Astrocyte of the spinal cord (primary cell): ENCODE measurements around the gene PRKG1.
A peak's percentile ranks its signal among the peaks of the same experiment; 100 is the strongest.

Source experiments
- DNase-seq: peaks from one replicate; pipeline ENCODE4 v3.0.0; 2011; ENCODE audit warnings: low read depth, low spot score
- H3K4me3 ChIP-seq: 2 replicates; pipeline ENCODE4 v1.5.1; 2011; ENCODE audit warnings: low read depth, mild to moderate bottlenecking, low read length, moderate library complexity
- in situ Hi-C: cut with HindIII; loops from 2 replicates; pipeline ENCODE4 v1.10.0; 2017; ENCODE audit warnings: low sequenced_read_pairs
- TF ChIP-seq, protein P1 (sequence below): IDR thresholded peaks from 2 replicates; pipeline ENCODE4 v1.5.1; 2012; ENCODE audit warnings: low read depth, mild to moderate bottlenecking, low read length, inconsistent platforms

The PRKG1 gene

DNA sequence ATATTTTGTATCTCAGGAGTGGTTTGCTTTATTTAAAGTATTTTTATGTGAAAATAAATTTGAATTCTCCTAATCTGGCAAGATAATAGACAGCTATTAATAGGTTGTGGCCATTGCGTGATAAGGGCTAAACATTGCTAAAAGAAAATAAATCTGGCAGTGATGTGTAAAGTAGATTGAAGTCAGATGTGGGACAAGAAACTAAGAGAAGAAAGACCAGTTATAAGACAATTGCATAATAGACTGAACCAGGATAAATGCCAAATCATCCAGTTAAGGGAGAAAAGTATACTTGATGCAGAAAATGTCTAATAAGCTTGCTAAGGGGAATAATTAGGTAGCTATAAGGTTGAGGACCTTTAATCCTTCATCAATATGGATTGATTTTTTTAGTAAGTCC is 822.6 kb downstream of the PRKG1 start:
- H3K4me3 ChIP-seq, result no peak overlapping the region
- TF ChIP-seq, protein P1, sequence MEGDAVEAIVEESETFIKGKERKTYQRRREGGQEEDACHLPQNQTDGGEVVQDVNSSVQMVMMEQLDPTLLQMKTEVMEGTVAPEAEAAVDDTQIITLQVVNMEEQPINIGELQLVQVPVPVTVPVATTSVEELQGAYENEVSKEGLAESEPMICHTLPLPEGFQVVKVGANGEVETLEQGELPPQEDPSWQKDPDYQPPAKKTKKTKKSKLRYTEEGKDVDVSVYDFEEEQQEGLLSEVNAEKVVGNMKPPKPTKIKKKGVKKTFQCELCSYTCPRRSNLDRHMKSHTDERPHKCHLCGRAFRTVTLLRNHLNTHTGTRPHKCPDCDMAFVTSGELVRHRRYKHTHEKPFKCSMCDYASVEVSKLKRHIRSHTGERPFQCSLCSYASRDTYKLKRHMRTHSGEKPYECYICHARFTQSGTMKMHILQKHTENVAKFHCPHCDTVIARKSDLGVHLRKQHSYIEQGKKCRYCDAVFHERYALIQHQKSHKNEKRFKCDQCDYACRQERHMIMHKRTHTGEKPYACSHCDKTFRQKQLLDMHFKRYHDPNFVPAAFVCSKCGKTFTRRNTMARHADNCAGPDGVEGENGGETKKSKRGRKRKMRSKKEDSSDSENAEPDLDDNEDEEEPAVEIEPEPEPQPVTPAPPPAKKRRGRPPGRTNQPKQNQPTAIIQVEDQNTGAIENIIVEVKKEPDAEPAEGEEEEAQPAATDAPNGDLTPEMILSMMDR, result no peak
- DNase-seq, result peak; percentile 9
- in situ Hi-C loops, result no loop called here

DNA sequence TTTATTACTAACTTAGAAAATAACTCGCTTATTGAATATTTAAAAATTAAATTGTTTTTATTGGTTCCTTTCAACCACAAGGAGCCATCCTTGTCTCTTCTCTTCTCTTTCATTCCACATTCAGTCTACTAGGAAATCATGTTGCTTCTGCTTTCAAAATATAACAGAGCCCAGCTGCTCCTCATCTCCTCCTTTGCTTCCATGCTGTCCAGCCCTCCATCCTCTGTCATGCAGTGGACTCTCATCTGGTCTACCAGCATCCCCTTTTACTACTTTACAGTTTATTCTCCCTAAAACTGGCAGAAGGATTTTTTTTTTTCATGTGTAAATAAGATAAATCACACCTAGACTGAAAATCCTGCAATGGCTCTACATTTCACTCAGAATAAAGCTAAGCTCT is 823.3 kb downstream of the PRKG1 start:
- TF ChIP-seq, protein P1, result no peak
- in situ Hi-C loops, result no loop called here
- H3K4me3 ChIP-seq, result no peak overlapping the region
- no peak for DNase-seq

DNA sequence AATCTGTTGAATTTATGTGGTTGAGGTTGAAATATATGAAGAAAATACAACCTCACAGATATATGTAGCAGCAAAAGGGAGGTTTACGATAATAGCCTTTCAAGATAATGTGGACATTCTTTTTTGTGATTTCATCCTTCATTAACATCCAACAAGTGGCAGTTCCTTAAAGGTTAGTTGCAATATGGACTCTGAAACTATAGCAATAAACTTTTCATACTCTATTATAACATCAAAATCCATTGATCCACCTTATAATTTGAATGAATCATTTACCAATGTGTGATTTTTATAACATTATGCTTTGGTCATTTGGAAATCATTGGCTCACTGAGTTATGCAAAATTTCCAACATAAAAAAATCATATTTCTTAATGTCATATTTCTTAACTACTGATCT is 825.9 kb downstream of the PRKG1 start:
- H3K4me3 ChIP-seq, result no peak overlapping the region
- in situ Hi-C loops, result no loop called here
- TF ChIP-seq, protein P1, result no peak
- no peak for DNase-seq

DNA sequence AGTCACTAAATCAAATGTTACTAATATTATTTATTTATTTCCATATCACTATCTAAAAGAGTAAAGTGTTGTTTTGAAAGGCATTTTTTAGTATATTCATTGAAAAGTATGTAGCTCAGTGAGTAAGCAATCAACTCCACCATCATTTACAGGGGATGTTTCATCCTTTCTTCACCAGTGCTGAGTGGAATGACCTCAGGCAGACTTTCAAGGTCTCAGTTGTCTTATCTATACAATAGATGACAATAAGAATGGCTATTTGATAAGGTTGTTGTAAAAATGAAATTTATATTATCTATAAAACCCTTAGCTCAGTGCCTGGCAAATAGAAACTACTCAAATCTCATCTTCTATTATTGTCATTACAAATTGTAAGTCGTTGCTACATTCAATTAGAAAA is 829.4 kb downstream of the PRKG1 start:
- TF ChIP-seq, protein P1, result no peak

DNA sequence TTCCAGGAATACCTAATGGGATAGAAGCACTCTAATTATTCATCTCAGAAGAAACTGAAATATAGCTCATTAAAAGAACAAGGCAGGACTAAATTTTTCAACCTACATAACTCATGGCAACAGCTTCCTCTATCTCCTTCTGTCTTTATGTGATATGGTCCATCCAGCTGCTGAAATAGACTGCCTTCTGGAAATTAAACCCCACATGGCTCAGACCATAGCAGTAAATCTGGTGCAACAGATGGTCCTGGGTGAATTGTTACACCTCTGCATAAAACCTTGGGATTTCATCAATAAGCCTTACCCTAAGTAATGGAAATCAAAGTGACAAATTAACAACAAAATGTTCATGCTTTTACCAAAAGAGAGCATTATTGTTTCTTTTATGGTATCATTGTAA is 830.7 kb downstream of the PRKG1 start:
- TF ChIP-seq, protein P1, result no peak
- DNase-seq, result no peak
- no peak overlapping the region for H3K4me3 ChIP-seq
- in situ Hi-C loops, result no loop called here

More for the DNA sequence above, 829.4 kb downstream of the PRKG1 start:
- in situ Hi-C loops, result no loop called here
- DNase-seq, result no peak
- H3K4me3 ChIP-seq, result no peak overlapping the region

DNA sequence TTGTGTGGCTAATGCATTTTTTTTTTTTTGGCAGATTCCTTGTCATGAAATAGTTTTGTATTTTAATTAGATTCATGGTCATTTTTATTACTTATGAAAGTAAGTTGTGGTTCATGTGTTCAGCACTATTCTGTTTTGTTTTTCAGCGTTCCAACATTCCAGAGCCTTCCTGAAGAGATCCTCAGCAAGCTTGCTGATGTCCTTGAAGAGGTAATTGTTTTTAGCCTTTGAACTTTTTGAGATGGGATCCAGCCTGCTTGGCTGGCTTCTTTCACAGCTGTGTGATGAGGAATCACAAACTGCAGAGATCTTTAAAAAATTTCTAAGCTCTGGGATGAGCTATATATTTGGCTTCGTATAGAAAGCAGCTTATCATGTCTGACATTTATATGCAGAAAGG is 833.1 kb downstream of the PRKG1 start:
- TF ChIP-seq, protein P1, result no peak
- in situ Hi-C loops, result no loop called here
- no peak overlapping the region for H3K4me3 ChIP-seq
- no peak for DNase-seq

DNA sequence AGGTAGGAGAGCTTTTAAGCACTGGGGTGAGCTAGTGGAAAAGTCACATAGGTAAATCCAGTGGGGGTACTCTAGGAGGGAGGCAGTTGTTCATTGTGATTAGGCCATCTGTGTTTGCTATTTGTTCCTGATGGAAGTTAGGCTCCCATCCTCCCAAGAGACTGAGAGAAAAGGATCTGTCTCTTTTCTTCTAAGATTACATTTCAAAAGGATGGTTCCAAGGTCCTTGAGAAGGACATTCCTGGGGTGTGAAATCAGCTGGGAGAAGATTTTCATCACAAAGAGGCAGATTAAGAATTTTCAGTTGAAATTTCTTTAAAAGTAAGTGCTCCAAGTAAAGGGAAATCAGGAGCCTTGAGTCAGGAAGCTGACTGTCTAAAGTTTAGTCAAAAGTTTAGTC is 835.9 kb downstream of the PRKG1 start:
- TF ChIP-seq, protein P1, result no peak
- no peak overlapping the region for H3K4me3 ChIP-seq
- no peak for DNase-seq
- in situ Hi-C loops, result no loop called here
